Muscle layer of duodenum (tissue), 2 donors: ENCODE results near the gene AKR1C3.

Source experiments
- H3K27ac ChIP-seq: one replicate; pipeline ENCODE4 v1.7.0; 2013; ENCODE audit warnings: mild to moderate bottlenecking, low read length
- H3K27me3 ChIP-seq: one replicate; pipeline ENCODE4 v1.7.0; 2013; ENCODE audit warnings: low read depth, mild to moderate bottlenecking, control low read depth, low read length
- H3K36me3 ChIP-seq, 2 donors: one replicate each; pipeline ENCODE4 v1.7.0; 2013; ENCODE audit warnings: low read length in 2 of 2, control low read depth in 1 of 2, mild to moderate bottlenecking in 1 of 2; ENCODE audit not compliant: insufficient read depth in 2 of 2, control insufficient read depth in 1 of 2
- H3K4me1 ChIP-seq, 2 donors: one replicate each; pipeline ENCODE4 v1.7.0; 2013; ENCODE audit warnings: low read length in 2 of 2, mild to moderate bottlenecking in 2 of 2, control low read depth in 1 of 2, moderate library complexity in 1 of 2; ENCODE audit not compliant: insufficient read depth in 2 of 2, control insufficient read depth in 1 of 2
- H3K4me3 ChIP-seq, 2 donors: one replicate each; pipeline ENCODE4 v1.7.0; 2013; ENCODE audit warnings: low read length in 2 of 2, low read depth in 1 of 2, mild to moderate bottlenecking in 1 of 2
- H3K9me3 ChIP-seq, 2 donors: one replicate each; pipeline ENCODE4 v1.7.0; 2013; ENCODE audit warnings: low read length in 2 of 2, control low read depth in 1 of 2, mild to moderate bottlenecking in 1 of 2; ENCODE audit not compliant: control insufficient read depth in 1 of 2
- donor health status: healthy.

AKR1C3 gene

GRCh38 chr10:5070648-5071410 lies 23.4 kb upstream of the AKR1C3 start:
- Histone ChIP-seq H3K4me1 (peaks cover 5 to 8% of the 10 kb centered on the region in 2 donors), H3K4me3 (peak overlapping the region in 1 of 2 donors; percentile 30)

GRCh38 chr10:5071411-5072198 lies 22.6 kb upstream of the AKR1C3 start:
- H3K4me3 ChIP-seq = peak overlapping the region in 1 of 2 donors; percentile 30
- no peaks in the 10 kb centered on the region for H3K27me3 ChIP-seq
- peak overlapping the region; percentile 78 for H3K27ac ChIP-seq
- no peaks in the 10 kb centered on the region for H3K36me3 ChIP-seq
- H3K9me3 ChIP-seq = no peaks in the 10 kb centered on the region
- H3K4me1 ChIP-seq = peaks cover 5 to 8% of the 10 kb centered on the region in 2 donors

More at GRCh38 chr10:5070648-5071410, 23.4 kb upstream of the AKR1C3 start:
- H3K9me3 ChIP-seq = no peaks in the 10 kb centered on the region
- peak overlapping the region; percentile 78 for H3K27ac ChIP-seq
- H3K36me3 ChIP-seq = no peaks in the 10 kb centered on the region
- no peaks in the 10 kb centered on the region for H3K27me3 ChIP-seq

GRCh38 chr10:5073659-5074058 lies 20.6 kb upstream of the AKR1C3 start:
- no peak overlapping the region for H3K4me3 ChIP-seq
- H3K27me3 ChIP-seq = no peaks in the 10 kb centered on the region
- H3K4me1 ChIP-seq = peaks cover 5 to 8% of the 10 kb centered on the region in 2 donors
- no peaks in the 10 kb centered on the region for H3K9me3 ChIP-seq
- H3K36me3 ChIP-seq = no peaks in the 10 kb centered on the region
- H3K27ac ChIP-seq = no peak overlapping the region

- H3K27me3 ChIP-seq = no peaks in the 10 kb centered on the region
- no peaks in the 10 kb centered on the region for H3K9me3 ChIP-seq
- H3K4me3 ChIP-seq = no peak overlapping the region
- no peaks in the 10 kb centered on the region for H3K36me3 ChIP-seq
- no peaks in the 10 kb centered on the region for H3K4me1 ChIP-seq
- no peak overlapping the region for H3K27ac ChIP-seq
Measured at GRCh38 chr10:5076615-5077014, 17.6 kb upstream of the AKR1C3 start.

- Histone ChIP-seq H3K27me3 (no peaks in the 10 kb centered on the region), H3K4me3 (no peak overlapping the region), H3K36me3 (no peaks in the 10 kb centered on the region), H3K4me1 (no peaks in the 10 kb centered on the region), H3K27ac (no peak overlapping the region), H3K9me3 (no peaks in the 10 kb centered on the region)
Measured at GRCh38 chr10:5078547-5079180, 15.6 kb upstream of the AKR1C3 start.

- Histone ChIP-seq H3K9me3 (no peaks in the 10 kb centered on the region), H3K4me3 (no peak overlapping the region), H3K36me3 (no peaks in the 10 kb centered on the region), H3K4me1 (no peaks in the 10 kb centered on the region), H3K27me3 (no peaks in the 10 kb centered on the region), H3K27ac (no peak overlapping the region)
Measured at GRCh38 chr10:5079306-5079830, 14.8 kb upstream of the AKR1C3 start.

GRCh38 chr10:5079836-5080235 lies 14.4 kb upstream of the AKR1C3 start:
- no peaks in the 10 kb centered on the region for H3K36me3 ChIP-seq
- H3K9me3 ChIP-seq = no peaks in the 10 kb centered on the region
- no peaks in the 10 kb centered on the region for H3K4me1 ChIP-seq
- no peaks in the 10 kb centered on the region for H3K27me3 ChIP-seq
- no peak overlapping the region for H3K27ac ChIP-seq
- no peak overlapping the region for H3K4me3 ChIP-seq

- Histone ChIP-seq H3K9me3 (no peaks in the 10 kb centered on the region), H3K4me3 (no peak overlapping the region), H3K36me3 (no peaks in the 10 kb centered on the region), H3K27ac (no peak overlapping the region), H3K27me3 (no peaks in the 10 kb centered on the region), H3K4me1 (no peaks in the 10 kb centered on the region)
Measured at GRCh38 chr10:5081091-5081490, 13.1 kb upstream of the AKR1C3 start.

GRCh38 chr10:5088703-5089261 lies 5.4 kb upstream of the AKR1C3 start:
- Histone ChIP-seq H3K4me1 (no peaks in the 10 kb centered on the region), H3K36me3 (no peaks in the 10 kb centered on the region), H3K27ac (no peak overlapping the region), H3K4me3 (no peak overlapping the region), H3K9me3 (peaks cover 0 to 3% of the 10 kb centered on the region in 2 donors), H3K27me3 (no peaks in the 10 kb centered on the region)

GRCh38 chr10:5089865-5090264 lies 4.3 kb upstream of the AKR1C3 start:
- no peak overlapping the region for H3K4me3 ChIP-seq
- no peaks in the 10 kb centered on the region for H3K4me1 ChIP-seq
- peaks cover 0 to 3% of the 10 kb centered on the region in 2 donors for H3K9me3 ChIP-seq
- no peaks in the 10 kb centered on the region for H3K27me3 ChIP-seq
- no peaks in the 10 kb centered on the region for H3K36me3 ChIP-seq
- no peak overlapping the region for H3K27ac ChIP-seq

GRCh38 chr10:5090551-5090950 lies 3.7 kb upstream of the AKR1C3 start:
- no peaks in the 10 kb centered on the region for H3K4me1 ChIP-seq
- no peaks in the 10 kb centered on the region for H3K27me3 ChIP-seq
- no peak overlapping the region for H3K27ac ChIP-seq
- H3K9me3 ChIP-seq = peaks cover 0 to 3% of the 10 kb centered on the region in 2 donors
- H3K4me3 ChIP-seq = no peak overlapping the region
- H3K36me3 ChIP-seq = no peaks in the 10 kb centered on the region
